NCI-H2196 treated with DMSO at 0.1 percent for 48 hours (cell line): ENCODE data around the gene BLCAP.
A peak's percentile ranks its signal among the peaks of the same experiment; 100 is the strongest.
"Not testable (repeated sequence)": the region's sequence is repeated elsewhere in the genome, so short reads cannot be mapped to it uniquely, and the experiment has no call there.

Experiments used
- DNase-seq: peaks from one replicate; lab custom pipeline; 2025; ENCODE audit not compliant: unreplicated experiment; lab: John Stamatoyannopoulos, UW

The BLCAP gene

GRCh38 chr20:37527638-37528445 is at the start of gene BLCAP:
Gene BLCAP (minus strand): TSS chr20:37527876. CDS start chr20:37519174, 8,702 bp downstream.
- DNase-seq, result peak; percentile 77

- not testable (repeated sequence) for DNase-seq
These were observed 49.8 kb upstream of the BLCAP start for GRCh38 chr20:37577436-37577835.

GRCh38 chr20:37576911-37577310 is 49.2 kb upstream of the BLCAP start:
- no peak for DNase-seq

- DNase-seq, result no peak
These were observed 48.2 kb upstream of the BLCAP start for GRCh38 chr20:37575884-37576283.

GRCh38 chr20:37574199-37574890 is 46.7 kb upstream of the BLCAP start:
- no peak for DNase-seq

GRCh38 chr20:37573626-37574198 is 46.0 kb upstream of the BLCAP start:
- DNase-seq, result no peak

GRCh38 chr20:37571033-37571432 is 43.4 kb upstream of the BLCAP start:
- DNase-seq, result no peak

GRCh38 chr20:37570419-37570818 is 42.7 kb upstream of the BLCAP start:
- no peak for DNase-seq

GRCh38 chr20:37567671-37568588 is 40.3 kb upstream of the BLCAP start:
- DNase-seq, result no peak

- no peak for DNase-seq
These were observed 39.6 kb upstream of the BLCAP start for GRCh38 chr20:37567331-37567665.

GRCh38 chr20:37566590-37567330 is 39.1 kb upstream of the BLCAP start:
- DNase-seq, result no peak

- DNase-seq, result no peak
These were observed 37.6 kb upstream of the BLCAP start for GRCh38 chr20:37565134-37565811.

GRCh38 chr20:37564388-37565133 is 36.9 kb upstream of the BLCAP start:
- no peak for DNase-seq

GRCh38 chr20:37564016-37564387 is 36.3 kb upstream of the BLCAP start:
- no peak for DNase-seq

GRCh38 chr20:37562695-37563480 is 35.2 kb upstream of the BLCAP start:
- DNase-seq, result no peak

GRCh38 chr20:37560629-37561028 is 33.0 kb upstream of the BLCAP start:
- no peak for DNase-seq

- DNase-seq, result no peak
These were observed 31.8 kb upstream of the BLCAP start for GRCh38 chr20:37559312-37560027.

GRCh38 chr20:37558779-37559178 is 31.1 kb upstream of the BLCAP start:
- DNase-seq, result no peak
